K562 (cell line): ENCODE data around the gene FAM174B. TPM values are rescaled to one million over a fixed set of nuclear protein-coding genes. Genes with fewer than 3 reads are reported as not detected.
A peak's percentile ranks its signal among the peaks of the same experiment; 100 is the strongest.

Experiments
- ARID1B ChIP-seq: fragments of 450-650 bp; IDR thresholded peaks from 2 replicates; pipeline ENCODE4 v1.6.1; 2016; ENCODE audit warnings: antibody characterized with exemption, mild to moderate bottlenecking, inconsistent platforms
- BCL6 ChIP-seq: fragments of 250-450 bp; sonication (Bioruptor Pico); IDR thresholded peaks from 2 replicates; pipeline ENCODE4 v1.4.0; 2020
- CBX2 ChIP-seq: fragments of 200-600 bp; sonication (generic); IDR thresholded peaks from one replicate; pipeline ENCODE4 v1.6.1; 2012; ENCODE audit warnings: mild to moderate bottlenecking, low read length, inconsistent platforms; ENCODE audit not compliant: insufficient read depth, poor library complexity, severe bottlenecking
- CHD1 ChIP-seq: fragments of 200-600 bp; sonication (generic); IDR thresholded peaks from one replicate; pipeline ENCODE4 v1.6.1; 2012; ENCODE audit warnings: mild to moderate bottlenecking, moderate library complexity, low read length, inconsistent platforms
- DPF2 ChIP-seq: fragments of 450-650 bp; IDR thresholded peaks from 2 replicates; pipeline ENCODE4 v1.6.1; 2016
- ETS2 ChIP-seq: IDR thresholded peaks from 2 replicates; pipeline ENCODE4 v1.6.1; 2016; ENCODE audit warnings: borderline replicate concordance, missing genetic modification characterization, mild to moderate bottlenecking, moderate library complexity, missing compliant biosample characterization; ENCODE audit not compliant: poor library complexity, severe bottlenecking
- GATA2 ChIP-seq: sonication (generic); formaldehyde crosslinking; IDR thresholded peaks from 2 replicates; pipeline ENCODE4 v1.4.0; 2020; ENCODE audit warnings: mild to moderate bottlenecking, missing genetic modification reagents
- ILK ChIP-seq: fragments of 450-650 bp; IDR thresholded peaks from 2 replicates; pipeline ENCODE4 v1.6.1; 2016; ENCODE audit warnings: missing genetic modification characterization, low read depth, mild to moderate bottlenecking, missing compliant biosample characterization, moderate library complexity, borderline replicate concordance
- JUNB ChIP-seq: fragments of 450-650 bp; formaldehyde crosslinking; conservative IDR thresholded peaks from 2 replicates; pipeline ENCODE4 v1.4.0; 2020; ENCODE audit warnings: mild to moderate bottlenecking
- NCOR1 ChIP-seq: fragments of 450-650 bp; IDR thresholded peaks from 2 replicates; pipeline ENCODE4 v1.6.1; 2016; ENCODE audit warnings: mild to moderate bottlenecking, moderate library complexity
- ZBTB1 ChIP-seq: sonication (generic); formaldehyde crosslinking; IDR thresholded peaks from 2 replicates; pipeline ENCODE4 v1.8.1; 2023; ENCODE audit warnings: missing genetic modification reagents, low read depth, mild to moderate bottlenecking, borderline replicate concordance
- ZFX ChIP-seq: sonication (generic); formaldehyde crosslinking; IDR thresholded peaks from 2 replicates; pipeline ENCODE4 v1.8.0; 2022; ENCODE audit warnings: mild to moderate bottlenecking, missing genetic modification reagents, moderate library complexity
- ZNF699 ChIP-seq: fragments of 250-450 bp; sonication (Bioruptor Pico); IDR thresholded peaks from 2 replicates; pipeline ENCODE4 v1.8.0; 2021; ENCODE audit warnings: mild to moderate bottlenecking, moderate library complexity; ENCODE audit not compliant: insufficient replicate concordance
- polyA plus RNA-seq, 8 experiments: library from polyadenylated mRNA; depleted of rRNA in 4 of 8; stranded (reverse) in 5 of 8; unstranded in 3 of 8; fragments of >200 nt; fragmentation: Nextera tagmentation in 2 of 8; fragmentation: Illumina TruSeq in 1 of 8; extraction: Ambion mirVana in 2 of 8; extraction: Trizol in 1 of 8; gene quantifications; 2 replicates each; pipeline versions ENCODE4 v1.2.1 to v1.2.3, GENCODE V29; 2011 to 2014; ENCODE audit warnings: inconsistent platforms in 1 of 8, missing spikeins in 1 of 8
- total RNA-seq, 7 experiments: library from RNA; depleted of rRNA in 6 of 7; stranded (reverse); fragments of >200 nt in 6 of 7; fragmentation: Illumina TruSeq in 2 of 7; extraction: Trizol in 2 of 7; gene quantifications; 2 replicates each; pipeline versions ENCODE4 v1.2.1 to v1.2.3, GENCODE V29; 2011 to 2021; ENCODE audit warnings: low replicate concordance in 1 of 7
- TF ChIP-seq, protein P1 (sequence below): fragments of 450-650 bp; IDR thresholded peaks from 2 replicates; pipeline ENCODE4 v1.6.1; 2016; ENCODE audit warnings: mild to moderate bottlenecking, moderate library complexity
- TF ChIP-seq, protein P2 (sequence below): sonication (generic); formaldehyde crosslinking; IDR thresholded peaks from 2 replicates; pipeline ENCODE4 v1.5.0; 2020; ENCODE audit warnings: missing genetic modification reagents

Gene FAM174B
- total and polyA plus RNA-seq, 9 of the 15 experiments (the other 6 are each of a cell fraction or from before 2014, with no cell fraction given), result 0.39 to 2.7 (median 1.9) TPM; not detected in 1

DNA sequence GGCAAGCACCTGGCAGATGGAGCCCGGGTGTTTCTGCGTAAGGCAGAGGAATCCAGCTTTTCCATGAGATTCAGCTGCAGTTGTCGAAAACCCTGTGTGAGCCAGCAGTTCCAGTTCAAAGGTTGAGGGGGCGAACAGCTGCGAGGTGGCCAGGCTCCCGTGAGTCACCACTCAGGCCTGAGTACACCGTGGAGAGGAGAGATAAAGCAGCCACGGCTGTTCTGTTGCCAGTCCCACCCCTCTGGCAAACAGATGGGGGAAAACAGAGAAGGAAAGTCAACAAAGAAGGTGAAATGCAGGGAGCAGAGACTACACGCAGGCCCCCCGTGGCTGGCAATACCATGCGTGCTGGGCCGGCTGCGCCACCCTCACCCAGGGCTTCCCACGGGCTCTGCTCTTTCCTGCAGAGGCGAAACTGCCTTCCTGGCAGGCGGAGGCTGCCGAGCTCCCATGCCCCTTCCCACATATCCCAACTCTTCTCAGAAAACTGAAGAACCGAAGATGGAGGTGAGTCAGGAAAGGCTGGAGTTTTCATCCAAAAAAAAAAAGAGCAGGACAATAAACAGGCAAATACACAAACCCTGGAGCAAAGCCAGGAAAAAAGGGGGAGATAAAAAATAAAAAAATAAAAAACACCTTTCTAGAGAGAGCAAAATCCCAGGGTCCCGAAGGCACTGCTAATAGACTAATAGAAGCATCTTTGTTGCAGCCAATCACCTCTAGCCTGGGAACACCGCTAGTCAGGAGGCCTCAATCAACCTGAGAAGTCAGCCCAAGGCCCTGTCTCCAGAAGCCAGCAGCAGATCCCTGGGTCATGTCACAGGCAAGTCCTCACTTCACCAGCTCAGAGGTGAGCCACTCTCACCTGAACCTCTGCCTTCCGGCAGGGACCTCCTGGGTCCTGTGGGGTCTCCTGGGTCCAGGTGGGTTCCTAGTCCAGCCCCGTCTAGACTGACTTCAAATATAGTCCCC lies 37.7 kb downstream of the FAM174B start (continued):
- TF ChIP-seq, protein P1, sequence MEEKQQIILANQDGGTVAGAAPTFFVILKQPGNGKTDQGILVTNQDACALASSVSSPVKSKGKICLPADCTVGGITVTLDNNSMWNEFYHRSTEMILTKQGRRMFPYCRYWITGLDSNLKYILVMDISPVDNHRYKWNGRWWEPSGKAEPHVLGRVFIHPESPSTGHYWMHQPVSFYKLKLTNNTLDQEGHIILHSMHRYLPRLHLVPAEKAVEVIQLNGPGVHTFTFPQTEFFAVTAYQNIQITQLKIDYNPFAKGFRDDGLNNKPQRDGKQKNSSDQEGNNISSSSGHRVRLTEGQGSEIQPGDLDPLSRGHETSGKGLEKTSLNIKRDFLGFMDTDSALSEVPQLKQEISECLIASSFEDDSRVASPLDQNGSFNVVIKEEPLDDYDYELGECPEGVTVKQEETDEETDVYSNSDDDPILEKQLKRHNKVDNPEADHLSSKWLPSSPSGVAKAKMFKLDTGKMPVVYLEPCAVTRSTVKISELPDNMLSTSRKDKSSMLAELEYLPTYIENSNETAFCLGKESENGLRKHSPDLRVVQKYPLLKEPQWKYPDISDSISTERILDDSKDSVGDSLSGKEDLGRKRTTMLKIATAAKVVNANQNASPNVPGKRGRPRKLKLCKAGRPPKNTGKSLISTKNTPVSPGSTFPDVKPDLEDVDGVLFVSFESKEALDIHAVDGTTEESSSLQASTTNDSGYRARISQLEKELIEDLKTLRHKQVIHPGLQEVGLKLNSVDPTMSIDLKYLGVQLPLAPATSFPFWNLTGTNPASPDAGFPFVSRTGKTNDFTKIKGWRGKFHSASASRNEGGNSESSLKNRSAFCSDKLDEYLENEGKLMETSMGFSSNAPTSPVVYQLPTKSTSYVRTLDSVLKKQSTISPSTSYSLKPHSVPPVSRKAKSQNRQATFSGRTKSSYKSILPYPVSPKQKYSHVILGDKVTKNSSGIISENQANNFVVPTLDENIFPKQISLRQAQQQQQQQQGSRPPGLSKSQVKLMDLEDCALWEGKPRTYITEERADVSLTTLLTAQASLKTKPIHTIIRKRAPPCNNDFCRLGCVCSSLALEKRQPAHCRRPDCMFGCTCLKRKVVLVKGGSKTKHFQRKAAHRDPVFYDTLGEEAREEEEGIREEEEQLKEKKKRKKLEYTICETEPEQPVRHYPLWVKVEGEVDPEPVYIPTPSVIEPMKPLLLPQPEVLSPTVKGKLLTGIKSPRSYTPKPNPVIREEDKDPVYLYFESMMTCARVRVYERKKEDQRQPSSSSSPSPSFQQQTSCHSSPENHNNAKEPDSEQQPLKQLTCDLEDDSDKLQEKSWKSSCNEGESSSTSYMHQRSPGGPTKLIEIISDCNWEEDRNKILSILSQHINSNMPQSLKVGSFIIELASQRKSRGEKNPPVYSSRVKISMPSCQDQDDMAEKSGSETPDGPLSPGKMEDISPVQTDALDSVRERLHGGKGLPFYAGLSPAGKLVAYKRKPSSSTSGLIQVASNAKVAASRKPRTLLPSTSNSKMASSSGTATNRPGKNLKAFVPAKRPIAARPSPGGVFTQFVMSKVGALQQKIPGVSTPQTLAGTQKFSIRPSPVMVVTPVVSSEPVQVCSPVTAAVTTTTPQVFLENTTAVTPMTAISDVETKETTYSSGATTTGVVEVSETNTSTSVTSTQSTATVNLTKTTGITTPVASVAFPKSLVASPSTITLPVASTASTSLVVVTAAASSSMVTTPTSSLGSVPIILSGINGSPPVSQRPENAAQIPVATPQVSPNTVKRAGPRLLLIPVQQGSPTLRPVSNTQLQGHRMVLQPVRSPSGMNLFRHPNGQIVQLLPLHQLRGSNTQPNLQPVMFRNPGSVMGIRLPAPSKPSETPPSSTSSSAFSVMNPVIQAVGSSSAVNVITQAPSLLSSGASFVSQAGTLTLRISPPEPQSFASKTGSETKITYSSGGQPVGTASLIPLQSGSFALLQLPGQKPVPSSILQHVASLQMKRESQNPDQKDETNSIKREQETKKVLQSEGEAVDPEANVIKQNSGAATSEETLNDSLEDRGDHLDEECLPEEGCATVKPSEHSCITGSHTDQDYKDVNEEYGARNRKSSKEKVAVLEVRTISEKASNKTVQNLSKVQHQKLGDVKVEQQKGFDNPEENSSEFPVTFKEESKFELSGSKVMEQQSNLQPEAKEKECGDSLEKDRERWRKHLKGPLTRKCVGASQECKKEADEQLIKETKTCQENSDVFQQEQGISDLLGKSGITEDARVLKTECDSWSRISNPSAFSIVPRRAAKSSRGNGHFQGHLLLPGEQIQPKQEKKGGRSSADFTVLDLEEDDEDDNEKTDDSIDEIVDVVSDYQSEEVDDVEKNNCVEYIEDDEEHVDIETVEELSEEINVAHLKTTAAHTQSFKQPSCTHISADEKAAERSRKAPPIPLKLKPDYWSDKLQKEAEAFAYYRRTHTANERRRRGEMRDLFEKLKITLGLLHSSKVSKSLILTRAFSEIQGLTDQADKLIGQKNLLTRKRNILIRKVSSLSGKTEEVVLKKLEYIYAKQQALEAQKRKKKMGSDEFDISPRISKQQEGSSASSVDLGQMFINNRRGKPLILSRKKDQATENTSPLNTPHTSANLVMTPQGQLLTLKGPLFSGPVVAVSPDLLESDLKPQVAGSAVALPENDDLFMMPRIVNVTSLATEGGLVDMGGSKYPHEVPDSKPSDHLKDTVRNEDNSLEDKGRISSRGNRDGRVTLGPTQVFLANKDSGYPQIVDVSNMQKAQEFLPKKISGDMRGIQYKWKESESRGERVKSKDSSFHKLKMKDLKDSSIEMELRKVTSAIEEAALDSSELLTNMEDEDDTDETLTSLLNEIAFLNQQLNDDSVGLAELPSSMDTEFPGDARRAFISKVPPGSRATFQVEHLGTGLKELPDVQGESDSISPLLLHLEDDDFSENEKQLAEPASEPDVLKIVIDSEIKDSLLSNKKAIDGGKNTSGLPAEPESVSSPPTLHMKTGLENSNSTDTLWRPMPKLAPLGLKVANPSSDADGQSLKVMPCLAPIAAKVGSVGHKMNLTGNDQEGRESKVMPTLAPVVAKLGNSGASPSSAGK, result no peak
- TF ChIP-seq CHD1, result no peak
- no peak for TF ChIP-seq BCL6 (CRISPR knock-in tag)
- no peak for TF ChIP-seq ILK (tag)
- TF ChIP-seq ZNF699, result no peak
- no peak for TF ChIP-seq CBX2
- TF ChIP-seq ZBTB1, result no peak
- no peak for TF ChIP-seq JUNB (CRISPR knock-in tag)
- peak; percentile 86 for TF ChIP-seq GATA2 (CRISPR knock-in tag)
- peak; percentile 93 for TF ChIP-seq NCOR1
- peak; percentile 97 for TF ChIP-seq ARID1B
- no peak for TF ChIP-seq ZFX (CRISPR knock-in tag)
- TF ChIP-seq, protein P2, sequence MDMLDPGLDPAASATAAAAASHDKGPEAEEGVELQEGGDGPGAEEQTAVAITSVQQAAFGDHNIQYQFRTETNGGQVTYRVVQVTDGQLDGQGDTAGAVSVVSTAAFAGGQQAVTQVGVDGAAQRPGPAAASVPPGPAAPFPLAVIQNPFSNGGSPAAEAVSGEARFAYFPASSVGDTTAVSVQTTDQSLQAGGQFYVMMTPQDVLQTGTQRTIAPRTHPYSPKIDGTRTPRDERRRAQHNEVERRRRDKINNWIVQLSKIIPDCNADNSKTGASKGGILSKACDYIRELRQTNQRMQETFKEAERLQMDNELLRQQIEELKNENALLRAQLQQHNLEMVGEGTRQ, result no peak
- TF ChIP-seq ETS2 (tag), result no peak
- peak; percentile 97 for TF ChIP-seq DPF2
